OCI-LY7 (cell line): ENCODE data around the gene COL4A2.

Experiments
- EZH2phosphoT487 ChIP-seq: fragments of 200-600 bp; sonication (generic); IDR thresholded peaks from 2 replicates; pipeline ENCODE4 v1.6.1; 2018; ENCODE audit warnings: low read depth, borderline replicate concordance, mild to moderate bottlenecking, mixed run types, antibody characterized with exemption, low read length, moderate library complexity, mixed read lengths
- TF ChIP-seq, protein P1 (sequence below): fragments of 200-600 bp; sonication (generic); conservative IDR thresholded peaks from 2 replicates; pipeline ENCODE4 v1.5.1; 2014; ENCODE audit warnings: mild to moderate bottlenecking, antibody characterized with exemption, low read length, moderate library complexity, mixed read lengths

GRCh38 chr13:110465696-110466095, 158.6 kb downstream of the COL4A2 start:
- TF ChIP-seq, protein P1, sequence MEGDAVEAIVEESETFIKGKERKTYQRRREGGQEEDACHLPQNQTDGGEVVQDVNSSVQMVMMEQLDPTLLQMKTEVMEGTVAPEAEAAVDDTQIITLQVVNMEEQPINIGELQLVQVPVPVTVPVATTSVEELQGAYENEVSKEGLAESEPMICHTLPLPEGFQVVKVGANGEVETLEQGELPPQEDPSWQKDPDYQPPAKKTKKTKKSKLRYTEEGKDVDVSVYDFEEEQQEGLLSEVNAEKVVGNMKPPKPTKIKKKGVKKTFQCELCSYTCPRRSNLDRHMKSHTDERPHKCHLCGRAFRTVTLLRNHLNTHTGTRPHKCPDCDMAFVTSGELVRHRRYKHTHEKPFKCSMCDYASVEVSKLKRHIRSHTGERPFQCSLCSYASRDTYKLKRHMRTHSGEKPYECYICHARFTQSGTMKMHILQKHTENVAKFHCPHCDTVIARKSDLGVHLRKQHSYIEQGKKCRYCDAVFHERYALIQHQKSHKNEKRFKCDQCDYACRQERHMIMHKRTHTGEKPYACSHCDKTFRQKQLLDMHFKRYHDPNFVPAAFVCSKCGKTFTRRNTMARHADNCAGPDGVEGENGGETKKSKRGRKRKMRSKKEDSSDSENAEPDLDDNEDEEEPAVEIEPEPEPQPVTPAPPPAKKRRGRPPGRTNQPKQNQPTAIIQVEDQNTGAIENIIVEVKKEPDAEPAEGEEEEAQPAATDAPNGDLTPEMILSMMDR = no peak
- TF ChIP-seq EZH2phosphoT487 = no peak
